GM19193 (cell line): ENCODE measurements around the gene BTG2.

Source experiments
- POLR2A ChIP-seq: IDR thresholded peaks from 4 replicates; pipeline ENCODE4 v1.6.1; 2011; ENCODE audit not compliant: insufficient read depth, insufficient read length; ENCODE audit errors: extremely low read depth

Gene BTG2, protein sequence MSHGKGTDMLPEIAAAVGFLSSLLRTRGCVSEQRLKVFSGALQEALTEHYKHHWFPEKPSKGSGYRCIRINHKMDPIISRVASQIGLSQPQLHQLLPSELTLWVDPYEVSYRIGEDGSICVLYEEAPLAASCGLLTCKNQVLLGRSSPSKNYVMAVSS

DNA sequence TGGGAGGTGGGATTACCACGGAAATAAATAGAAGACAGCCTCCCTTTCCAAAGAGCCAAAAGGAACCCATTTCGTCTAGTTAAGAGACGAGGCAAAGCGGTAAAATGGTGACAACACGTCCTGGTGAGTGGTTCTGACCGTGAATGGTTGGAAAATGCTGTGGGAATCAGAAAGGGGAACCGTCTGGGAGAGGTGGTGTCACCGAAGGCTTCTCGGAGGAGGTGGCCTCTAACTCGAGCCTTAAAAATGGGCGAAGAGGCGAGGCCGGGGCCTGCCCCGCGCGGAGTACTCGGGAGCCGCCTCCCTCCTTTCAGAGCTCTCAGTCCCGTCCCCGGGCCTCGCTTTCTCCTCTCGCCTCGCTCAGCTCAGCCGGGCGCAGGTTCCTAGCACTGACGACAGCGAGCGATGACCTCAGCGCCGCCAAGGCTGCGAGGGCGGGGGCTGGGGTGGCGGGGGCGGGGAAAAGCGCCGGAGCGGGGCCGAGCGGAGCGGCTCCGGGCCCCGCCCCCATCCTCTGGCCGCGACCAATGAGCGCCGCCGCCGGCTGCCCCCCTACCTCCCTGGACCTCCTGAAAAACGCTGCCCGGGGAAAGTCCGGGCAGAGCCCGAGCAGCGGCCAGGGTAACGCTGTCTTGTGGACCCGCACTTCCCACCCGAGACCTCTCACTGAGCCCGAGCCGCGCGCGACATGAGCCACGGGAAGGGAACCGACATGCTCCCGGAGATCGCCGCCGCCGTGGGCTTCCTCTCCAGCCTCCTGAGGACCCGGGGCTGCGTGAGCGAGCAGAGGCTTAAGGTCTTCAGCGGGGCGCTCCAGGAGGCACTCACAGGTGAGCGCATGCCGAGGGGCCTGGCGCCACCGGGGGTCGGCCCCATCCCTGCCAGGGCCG, at the start of gene BTG2:
TSS of gene BTG2 (plus strand) at position 601 of the 890 bp plus-strand sequence. CDS start at position 689, 88 bp downstream.
- peak; percentile 100 for TF ChIP-seq POLR2A

DNA sequence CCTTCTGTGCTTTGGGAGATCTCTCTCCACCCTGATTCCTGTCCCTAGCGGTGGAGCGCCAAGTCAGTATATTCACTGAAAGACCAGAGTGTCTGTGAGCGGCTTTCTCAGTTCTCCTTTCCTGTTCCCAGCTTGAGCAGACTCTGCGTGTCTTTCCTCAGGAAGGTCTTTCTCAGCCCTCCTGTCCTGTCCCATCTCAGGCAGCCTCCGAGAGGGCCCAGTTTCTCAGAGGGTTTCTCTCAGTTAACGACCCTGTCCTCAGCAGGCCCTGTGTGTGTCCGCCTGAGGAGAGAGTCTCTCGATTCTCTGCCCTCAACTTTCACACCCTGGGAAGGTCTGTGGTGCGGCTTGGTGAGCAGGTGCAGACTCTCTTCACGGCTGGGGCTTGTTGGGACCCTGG, 41.8 kb upstream of the BTG2 start:
- no peak for TF ChIP-seq POLR2A

DNA sequence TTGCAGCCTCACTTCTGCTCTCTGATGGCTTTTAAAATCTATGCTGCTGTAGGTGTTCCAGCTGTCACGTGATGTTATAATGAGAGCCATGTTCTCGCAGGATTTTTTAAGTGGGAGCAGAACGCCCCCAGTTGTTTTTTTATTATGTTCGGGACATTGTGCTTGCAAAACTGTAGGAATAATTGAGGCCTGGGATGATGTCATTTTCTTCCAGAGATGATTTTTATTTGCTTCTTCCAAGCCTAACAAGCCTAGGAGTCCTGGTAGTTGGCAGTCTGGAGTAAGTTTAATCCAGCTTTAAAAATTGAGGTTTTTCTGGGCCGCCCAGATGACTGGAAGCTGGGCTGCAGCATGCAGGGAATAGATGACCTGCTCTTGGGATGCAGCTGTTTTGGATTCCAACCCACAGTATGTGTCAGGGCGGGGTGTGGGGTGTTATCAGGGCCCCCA, 41.2 kb upstream of the BTG2 start:
- no peak for TF ChIP-seq POLR2A

DNA sequence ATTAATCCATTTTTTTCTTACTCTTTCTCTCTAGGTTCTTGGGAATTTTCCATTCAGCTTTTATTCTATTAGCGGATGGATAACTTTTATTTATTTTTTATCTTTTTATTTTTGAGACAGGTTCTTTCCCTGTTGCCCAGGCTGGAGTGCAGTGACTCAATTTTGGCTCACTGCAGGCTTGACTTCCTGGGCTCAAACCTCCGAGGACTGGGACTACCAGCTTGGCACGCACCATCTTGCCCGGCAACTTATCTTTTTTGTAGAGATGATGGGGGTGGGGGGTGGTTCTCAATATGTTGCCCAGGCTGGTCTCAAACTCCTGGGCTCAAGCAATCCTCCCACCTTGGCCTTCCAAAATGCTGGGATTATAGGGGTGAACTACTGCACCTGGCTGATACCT, 39.8 kb upstream of the BTG2 start:
- no peak for TF ChIP-seq POLR2A

DNA sequence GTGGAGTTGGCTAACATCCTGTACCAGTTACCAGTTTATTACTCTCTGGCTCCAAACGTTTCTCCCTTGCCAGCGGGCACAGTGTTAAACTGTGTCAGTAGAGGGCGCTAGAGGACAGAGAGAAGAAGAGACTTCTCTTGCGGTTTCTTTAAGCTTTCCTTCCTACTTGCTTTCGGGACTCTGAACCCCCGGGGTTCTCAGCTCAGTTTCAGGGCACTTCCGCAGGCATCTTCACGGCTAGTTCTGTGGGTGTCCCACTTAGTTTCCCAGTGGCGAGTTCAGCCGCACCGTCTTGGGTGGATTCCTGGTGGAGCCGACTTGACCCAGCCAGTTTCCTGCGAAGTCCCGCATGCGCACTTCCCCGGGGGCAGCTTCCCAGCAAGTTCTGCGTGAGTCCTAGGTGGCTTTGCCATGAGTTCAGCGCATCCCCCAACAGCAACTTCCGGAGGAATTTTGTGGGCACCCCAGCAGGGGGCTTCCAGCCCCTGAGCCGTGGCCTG, 37.9 kb upstream of the BTG2 start:
- peak; percentile 33 for TF ChIP-seq POLR2A

DNA sequence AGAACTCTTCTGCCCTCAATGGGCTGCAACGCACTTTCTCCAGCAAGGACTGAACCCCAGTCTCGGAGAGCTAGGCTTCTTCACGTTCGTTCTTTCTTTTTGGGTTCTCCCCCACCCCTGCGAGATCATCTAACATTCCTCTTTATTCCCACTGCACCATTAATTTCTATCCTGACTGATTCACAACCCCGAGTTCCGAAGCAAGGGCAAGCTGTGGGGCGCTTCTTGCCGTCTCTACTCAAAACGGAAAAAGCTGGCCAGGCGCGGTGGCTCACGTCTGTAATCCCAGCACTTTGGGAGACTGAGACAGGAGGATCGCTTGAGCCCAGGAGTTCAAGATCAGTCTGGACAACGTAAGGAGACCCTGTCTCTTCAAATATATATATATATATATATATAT, 37.4 kb upstream of the BTG2 start:
- TF ChIP-seq POLR2A, result no peak

DNA sequence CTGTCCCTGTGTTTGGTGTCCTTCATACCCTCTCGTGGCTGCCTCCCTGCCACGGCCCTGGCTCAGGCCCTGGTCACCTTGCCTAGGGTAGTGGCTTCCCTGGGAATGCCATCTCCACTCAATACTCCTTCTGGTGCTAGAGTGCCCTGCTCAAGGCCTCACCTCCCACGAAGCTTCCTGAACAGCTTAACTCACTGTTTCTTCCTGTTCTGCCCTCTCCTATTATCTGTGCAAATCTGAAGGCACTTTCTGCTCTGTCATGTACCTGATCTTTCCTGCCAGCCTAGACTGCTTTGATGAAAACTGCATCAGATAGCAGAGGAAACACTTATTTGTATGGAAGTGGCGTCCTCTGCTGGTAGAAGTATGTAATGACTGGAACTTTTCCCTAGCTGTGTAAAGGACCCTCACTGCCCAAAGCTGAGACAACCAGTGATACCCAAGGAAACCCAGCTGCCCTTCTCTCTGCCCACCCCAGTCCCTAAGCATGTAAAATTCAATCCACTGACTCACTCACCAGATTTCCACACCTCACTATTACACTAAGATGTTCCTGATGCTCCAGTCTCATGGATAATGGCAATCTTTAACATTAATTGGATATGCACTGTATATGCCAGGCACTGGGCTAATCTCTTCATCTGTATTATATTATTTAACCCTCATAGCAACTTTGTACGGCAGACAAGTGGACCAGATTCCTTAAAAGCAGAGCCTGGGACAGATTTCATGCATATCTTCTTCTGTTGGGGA, 36.2 kb upstream of the BTG2 start:
- TF ChIP-seq POLR2A, result no peak

DNA sequence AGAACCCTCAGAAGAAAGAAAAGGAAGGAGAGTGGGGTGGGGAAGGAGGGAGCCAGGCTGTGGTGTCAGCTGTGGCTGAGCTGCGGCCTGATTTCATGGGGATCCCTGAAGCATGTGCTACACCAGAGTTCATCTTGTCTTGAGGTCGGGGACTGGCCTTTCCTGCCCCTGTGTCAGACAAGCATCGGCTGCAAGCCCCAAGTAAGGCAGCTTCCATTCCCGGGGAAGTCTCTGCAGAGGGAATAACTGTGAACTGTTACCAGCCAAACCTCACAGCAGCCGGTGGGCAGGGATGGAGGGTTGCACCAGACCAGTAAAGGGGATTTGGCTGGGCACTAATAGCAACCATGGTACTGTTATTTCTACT, 35.7 kb upstream of the BTG2 start:
- TF ChIP-seq POLR2A, result no peak

DNA sequence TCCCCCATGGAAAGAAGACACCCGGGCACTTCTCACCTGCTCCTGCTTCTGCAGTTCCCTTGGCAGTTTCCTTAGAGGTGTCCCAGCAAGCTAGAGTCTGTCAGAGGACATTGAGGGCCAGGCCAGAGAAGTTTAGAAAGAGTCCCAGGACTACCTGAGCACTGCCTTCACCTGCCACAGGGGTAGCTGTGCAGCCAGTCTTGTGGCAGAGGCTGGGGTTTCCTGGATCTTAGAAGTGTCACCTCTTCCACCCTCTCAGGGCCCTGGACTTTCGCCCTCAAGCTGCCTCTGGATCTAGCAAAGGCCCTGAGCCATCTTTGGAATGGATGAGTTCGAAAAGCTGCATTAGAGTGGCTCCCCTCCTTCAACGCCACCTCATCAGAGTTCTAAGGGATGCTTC, 34.9 kb upstream of the BTG2 start:
- no peak for TF ChIP-seq POLR2A

DNA sequence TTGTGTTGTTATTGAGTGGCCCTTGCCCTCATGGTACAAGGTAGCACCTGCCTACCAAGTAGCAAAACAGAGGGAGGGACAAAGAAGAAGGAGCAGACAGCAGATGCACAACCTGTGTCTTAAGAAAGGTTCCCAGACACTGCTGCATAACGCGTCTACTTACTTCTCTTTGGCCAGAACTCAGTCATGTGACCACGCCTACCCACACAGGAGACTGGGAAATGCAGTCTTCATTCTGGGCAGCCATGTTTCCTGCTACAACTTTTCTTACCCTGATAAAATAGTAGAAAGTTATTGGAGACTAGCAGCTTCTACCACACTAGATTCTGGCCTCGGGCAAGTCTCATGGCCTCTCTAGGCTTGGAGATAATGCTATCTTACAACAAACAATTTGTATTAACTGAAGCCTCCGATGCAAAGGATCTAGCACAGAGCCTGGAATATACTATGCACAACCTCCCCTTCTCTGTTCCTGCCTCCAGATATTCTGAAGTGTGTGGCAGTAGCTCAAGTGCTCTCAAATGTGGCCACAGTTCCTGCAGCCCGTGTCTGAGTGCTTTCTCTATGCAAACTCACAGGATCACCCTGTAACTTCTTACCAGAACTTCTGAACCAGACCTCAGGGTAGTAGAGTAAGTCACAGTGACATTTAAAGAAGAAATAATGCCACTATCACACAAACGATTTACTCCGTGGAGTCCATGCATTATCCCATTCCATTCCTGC, 34.1 kb upstream of the BTG2 start:
- TF ChIP-seq POLR2A, result no peak

DNA sequence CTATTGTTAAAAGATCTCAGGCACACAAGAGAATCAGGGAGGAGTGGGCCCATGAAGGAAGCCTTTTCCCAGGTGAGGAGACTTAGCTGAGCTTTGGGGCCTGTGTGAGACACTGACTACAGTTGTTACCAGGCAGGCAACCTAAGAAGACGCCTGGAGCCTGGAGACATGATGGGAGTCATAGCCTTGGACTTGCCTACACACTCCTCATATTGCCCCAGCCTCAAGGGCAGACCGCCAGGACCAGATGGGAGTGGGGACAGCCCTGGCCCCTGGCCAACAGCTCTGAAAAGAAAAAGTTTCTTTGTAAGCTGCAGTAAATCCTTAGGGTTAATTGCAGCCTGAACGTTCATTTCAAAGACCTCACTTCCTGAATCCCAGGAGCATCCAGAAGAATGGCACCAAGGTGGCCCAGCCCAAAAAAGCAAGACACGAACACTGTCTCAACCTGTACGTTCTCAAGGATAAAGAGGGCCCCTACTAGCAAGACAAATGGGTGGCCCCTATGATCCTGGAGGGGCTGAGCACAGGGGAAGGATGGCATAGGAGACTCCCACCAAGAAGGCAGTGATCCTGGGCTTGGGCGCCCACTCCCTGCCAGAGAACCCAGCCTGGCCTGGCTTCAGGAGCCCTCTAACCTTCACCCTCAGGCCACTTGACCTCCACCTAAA, 33.2 kb upstream of the BTG2 start:
- no peak for TF ChIP-seq POLR2A

DNA sequence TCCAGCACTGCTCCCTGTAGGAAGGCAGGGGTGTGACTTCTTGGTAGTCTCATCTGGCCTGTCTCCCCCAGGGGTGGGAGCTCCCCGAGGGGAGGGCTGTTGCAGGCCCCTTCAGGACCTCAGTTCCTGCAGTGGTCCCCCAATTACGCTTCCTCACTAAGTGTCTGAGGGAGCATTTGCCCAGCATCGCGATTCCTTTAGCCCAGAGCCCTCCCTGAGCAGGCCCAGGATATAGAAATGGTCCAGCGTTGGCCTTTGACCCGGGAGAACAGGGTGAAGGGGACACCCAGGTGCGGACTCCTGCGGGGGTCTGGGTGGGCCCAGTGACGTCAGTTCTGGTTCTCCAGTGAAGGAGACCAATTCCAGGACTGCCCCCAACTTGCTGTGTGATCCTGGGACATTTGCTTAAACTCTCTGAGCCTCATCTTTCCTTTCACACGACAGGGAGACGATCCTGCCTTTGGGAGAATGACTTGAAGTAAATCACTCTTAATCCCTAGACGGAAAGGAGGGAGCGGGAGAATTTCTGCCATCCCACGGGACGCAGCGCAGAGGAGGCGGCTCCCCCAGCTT, 32.6 kb upstream of the BTG2 start:
- no peak for TF ChIP-seq POLR2A

DNA sequence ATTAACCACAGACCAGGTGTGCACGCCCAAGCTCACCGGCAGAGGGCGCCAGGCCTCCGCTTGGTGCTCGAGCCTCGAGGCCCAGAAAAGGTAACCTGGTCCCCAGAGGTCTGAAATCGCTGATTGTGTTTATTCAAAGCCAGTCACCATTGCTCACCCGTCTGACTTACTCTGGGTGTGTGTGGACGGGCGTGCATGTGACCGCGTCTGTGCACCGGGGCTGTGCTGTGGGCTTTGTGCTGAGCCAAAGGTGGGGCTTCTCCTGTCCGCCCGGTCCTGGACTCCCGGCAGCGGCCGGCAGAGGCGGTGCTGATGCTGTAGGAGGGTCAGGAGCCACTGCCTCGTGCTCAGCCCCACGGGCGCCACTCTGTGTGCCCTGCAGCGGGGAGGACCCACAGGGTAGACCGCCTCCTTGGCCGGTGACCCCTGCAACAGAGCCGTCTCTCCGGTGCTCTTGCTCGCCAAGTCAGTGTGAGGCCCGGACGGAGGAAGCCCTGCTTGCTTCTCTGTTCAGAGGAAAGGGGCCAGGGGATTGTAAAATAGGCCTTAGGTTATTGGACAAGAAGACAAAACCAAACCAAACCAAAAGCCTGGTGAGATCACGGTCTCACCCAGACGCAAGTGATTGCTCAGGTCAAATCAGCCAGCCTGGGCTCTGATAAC, 32.0 kb upstream of the BTG2 start:
- TF ChIP-seq POLR2A, result peak; percentile 42

DNA sequence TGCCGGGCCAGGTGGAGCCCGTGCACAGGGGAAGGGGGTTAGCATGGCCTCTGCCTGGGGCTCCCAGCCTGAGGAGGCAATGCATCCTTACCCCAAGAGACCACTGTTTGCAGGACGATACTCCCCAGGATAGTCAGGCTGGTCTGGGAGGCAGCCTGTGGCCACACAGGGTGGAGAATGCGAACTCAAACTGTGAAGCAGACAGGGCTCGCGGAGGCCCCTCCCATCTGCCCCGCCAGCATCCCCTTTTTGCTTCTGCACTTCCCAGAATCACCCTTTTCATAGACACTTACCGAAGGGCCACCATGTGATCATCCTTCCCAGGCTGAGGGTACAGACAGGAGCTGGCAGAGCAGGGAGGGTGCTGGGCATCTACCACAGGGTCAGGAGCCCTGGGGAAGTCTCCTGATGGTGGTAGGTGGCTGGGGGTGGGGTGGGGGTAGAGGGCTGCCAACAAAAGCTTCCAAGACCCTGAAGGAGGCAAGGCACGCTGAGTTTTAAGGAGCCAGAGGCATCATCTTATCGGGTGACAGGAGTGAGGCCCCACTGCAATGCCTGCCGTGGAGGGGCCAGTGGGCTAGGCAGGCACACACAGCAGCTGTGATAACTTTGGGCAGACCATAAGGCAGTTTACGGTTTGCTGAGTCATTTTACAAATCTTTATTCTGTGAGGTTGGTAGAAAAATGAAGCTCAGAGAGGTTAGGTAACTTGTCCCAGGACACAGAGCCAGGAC, 31.3 kb upstream of the BTG2 start:
- no peak for TF ChIP-seq POLR2A
